ENCODE measurements around the gene PCDHGA2.
"Not testable (repeated sequence)": the region's sequence is repeated elsewhere in the genome, so short reads cannot be mapped to it uniquely, and the experiment has no call there.

Gene PCDHGA2

GRCh38 chr5:141383345-141383744, 44.8 kb downstream of the PCDHGA2 start:
- DNase-seq = no peak

GRCh38 chr5:141384471-141385267, 46.1 kb downstream of the PCDHGA2 start:
- DNase-seq = no peak

GRCh38 chr5:141387557-141388311, 49.2 kb downstream of the PCDHGA2 start, which contains the start of gene PCDHGB4:
TSS of gene PCDHGB4 (plus strand) at chr5:141387698. CDS start at chr5:141387885, 187 bp downstream.
- not testable (repeated sequence) for DNase-seq

GRCh38 chr5:141388661-141389060, 50.1 kb downstream of the PCDHGA2 start:
- DNase-seq = no peak

GRCh38 chr5:141389153-141390042, 50.8 kb downstream of the PCDHGA2 start:
- DNase-seq = no peak

- DNase-seq = no peak
Measured at GRCh38 chr5:141392429-141393198, 54.1 kb downstream of the PCDHGA2 start, which contains the start of gene PCDHGA8. TSS of gene PCDHGA8 (plus strand) at chr5:141392633. CDS start at chr5:141392814, 181 bp downstream.
